Heart right ventricle (tissue), 16 donors: ENCODE measurements around the gene PKP1. TPM values are rescaled to one million over a fixed set of nuclear protein-coding genes. Genes with fewer than 3 reads are reported as not detected.

Experiments
- ATAC-seq, 8 donors: fragments of 200-7000 bp; cut with Tn5 transposase; one replicate each; pipeline ENCODE4 v1.9.1; 2020; ENCODE audit warnings: mild to moderate bottlenecking in 8 of 8, moderate library complexity in 8 of 8, moderate number of reproducible peaks in 1 of 8
- DNase-seq, 2 donors: peaks; one replicate each; pipeline ENCODE4 v3.0.0-alpha.2; 2020
- H3K27ac ChIP-seq, 10 donors: fragments of 200-600 bp; sonication (generic) in 2 of 10; one replicate each; pipeline versions ENCODE4 v1.5.0 to v1.8.0; 2020 to 2022; ENCODE audit warnings: mild to moderate bottlenecking in 3 of 10
- H3K27me3 ChIP-seq, 7 donors: fragments of 200-600 bp; one replicate each; pipeline ENCODE4 v1.8.0; 2021 to 2022; ENCODE audit warnings: mild to moderate bottlenecking in 2 of 7
- H3K36me3 ChIP-seq, 9 donors: fragments of 200-600 bp; sonication (generic) in 1 of 9; one replicate each; pipeline versions ENCODE4 v1.5.0 to v1.8.0; 2020 to 2022; ENCODE audit warnings: mild to moderate bottlenecking in 2 of 9
- H3K4me1 ChIP-seq, 9 donors: fragments of 200-600 bp; sonication (generic) in 1 of 9; one replicate each; pipeline versions ENCODE4 v1.5.0 to v1.8.0; 2020 to 2022; ENCODE audit warnings: mild to moderate bottlenecking in 4 of 9
- H3K4me3 ChIP-seq, 10 donors: fragments of 200-600 bp; sonication (generic) in 2 of 10; one replicate each; pipeline versions ENCODE4 v1.5.0 to v1.8.0; 2020 to 2022; ENCODE audit warnings: mild to moderate bottlenecking in 7 of 10, moderate library complexity in 2 of 10
- H3K9me3 ChIP-seq, 11 donors: fragments of 200-600 bp in 10 of 11; sonication (generic) in 2 of 11; one replicate each; pipeline versions ENCODE4 v1.5.0 to v1.8.0; 2013 to 2022; ENCODE audit warnings: mild to moderate bottlenecking in 2 of 11, control low read depth in 1 of 11, moderate library complexity in 1 of 11
- WGBS, 2 donors: extraction: QIAGEN DNeasy Blood & Tissue Kit; methylation state at CpG; one replicate each; pipeline ENCODE4 v1.1.7; 2013; ENCODE audit warnings: inconsistent platforms in 1 of 2; 5-methylcytosine and 5-hydroxymethylcytosine counted together
- intact Hi-C, 10 donors: fragments of 100-400 bp; cut with DNase I; formaldehyde crosslinking; loops; one replicate each; pipeline versions ENCODE4 v1.11.1 to v1.14.2; 2022
- polyA plus RNA-seq, 2 donors: library from polyadenylated mRNA; stranded (reverse); fragments of 200-250 nt; gene quantifications; one replicate each; pipeline ENCODE4 v1.2.3, GENCODE V29; 2013
- total RNA-seq, 10 donors: library from RNA; stranded (reverse); fragmentation: NEBNext Ultra II Directional in 3 of 10; extraction: Animal tissue kit (Norgen Biotek cat#: 25700) in 3 of 10; gene quantifications; one replicate each; pipeline versions ENCODE4 v1.2.1 to v1.2.4, GENCODE V29; 2021 to 2023
- TF ChIP-seq, protein P1 (sequence below), 9 donors: fragments of 200-600 bp; sonication (generic) in 2 of 9; IDR thresholded peaks; one replicate each; pipeline versions ENCODE4 v1.5.0 to v1.8.0; 2021 to 2022; ENCODE audit warnings: antibody characterized with exemption in 9 of 9, mild to moderate bottlenecking in 5 of 9, moderate library complexity in 1 of 9
- donor health status: Arrhythmogenic right ventricular cardiomyopathy.
- donor health status: ischemic (EF 13 %, LVEDD 7.1; RV severe dilation, severe dysfunction).
- donor health status: healthy with polysubstance abuse.
- donor health status: DM: no; HTN: yes; CAD: no.
- donor health status: DM: no; HTN: no; CAD: no.
- donor health status: ischemic (EF 25% LVEDD 6.9; RV normal size, moderate dysfunction).
- donor health status: ischemic (EF 25% LVEDD 5.7; RV mildly dilated, moderate dysfunction).
- donor health status: healthy.
- donor health status: DM: yes; HTN: yes; CAD: no.
- donor health status: Ischemic cardiomyopathy.
- donor health status: ischemic (EF 35%, LVEDD 5.7; RV mildly dilated, moderate dysfunction).
- donor health status: nonischemic (EF 11% LVEDD 7.7; RV severe dilation, severe dysfunction).
- donor health status: DM: yes; HTN: yes; CAD: no.
- donor health status: PGD.
- donor health status: ischemic (EF 29% LVEDD 5.4; RV normal size, mild dysfunction).
- donor health status: nonischemic (EF 23%, LVEDD 6.1; RV moderate dilation, normal function).

Gene PKP1
- total and polyA plus RNA-seq, 12 donors: 0.05 to 1.2 (median 0.33) TPM

GRCh38 chr1:201298396-201299381 lies 15.4 kb downstream of the PKP1 start:
- no peak for ATAC-seq
- Histone ChIP-seq H3K9me3 (no peaks in the 10 kb centered on the region), H3K4me1 (peaks cover 0 to 16% (median 7%) of the 10 kb centered on the region in 9 donors), H3K27ac (no peak overlapping the region), H3K4me3 (no peak overlapping the region), H3K36me3 (no peaks in the 10 kb centered on the region), H3K27me3 (peaks cover 0 to 6% (median 0%) of the 10 kb centered on the region in 7 donors)
- intact Hi-C loops: no loop called here
- WGBS, 2 donors: 85 to 86% methylated on average over 7 of the region's 7 CpGs
- DNase-seq: no peak
- TF ChIP-seq, protein P1, sequence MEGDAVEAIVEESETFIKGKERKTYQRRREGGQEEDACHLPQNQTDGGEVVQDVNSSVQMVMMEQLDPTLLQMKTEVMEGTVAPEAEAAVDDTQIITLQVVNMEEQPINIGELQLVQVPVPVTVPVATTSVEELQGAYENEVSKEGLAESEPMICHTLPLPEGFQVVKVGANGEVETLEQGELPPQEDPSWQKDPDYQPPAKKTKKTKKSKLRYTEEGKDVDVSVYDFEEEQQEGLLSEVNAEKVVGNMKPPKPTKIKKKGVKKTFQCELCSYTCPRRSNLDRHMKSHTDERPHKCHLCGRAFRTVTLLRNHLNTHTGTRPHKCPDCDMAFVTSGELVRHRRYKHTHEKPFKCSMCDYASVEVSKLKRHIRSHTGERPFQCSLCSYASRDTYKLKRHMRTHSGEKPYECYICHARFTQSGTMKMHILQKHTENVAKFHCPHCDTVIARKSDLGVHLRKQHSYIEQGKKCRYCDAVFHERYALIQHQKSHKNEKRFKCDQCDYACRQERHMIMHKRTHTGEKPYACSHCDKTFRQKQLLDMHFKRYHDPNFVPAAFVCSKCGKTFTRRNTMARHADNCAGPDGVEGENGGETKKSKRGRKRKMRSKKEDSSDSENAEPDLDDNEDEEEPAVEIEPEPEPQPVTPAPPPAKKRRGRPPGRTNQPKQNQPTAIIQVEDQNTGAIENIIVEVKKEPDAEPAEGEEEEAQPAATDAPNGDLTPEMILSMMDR (IDR thresholded peaks at IDR 0.05): no peak

- peak; percentile 28 to 51 for DNase-seq
- TF ChIP-seq, protein P1 (IDR thresholded peaks at IDR 0.05): no peak
- Histone ChIP-seq H3K9me3 (no peaks in the 10 kb centered on the region), H3K27ac (no peak overlapping the region), H3K27me3 (peaks cover 0 to 6% (median 0%) of the 10 kb centered on the region in 7 donors), H3K4me1 (peaks cover 0 to 16% (median 7%) of the 10 kb centered on the region in 9 donors), H3K36me3 (no peaks in the 10 kb centered on the region), H3K4me3 (no peak overlapping the region)
- intact Hi-C loops: no loop called here
- WGBS, 2 donors: 66 to 80% methylated on average over 6 of the region's 6 CpGs
- ATAC-seq: peak; percentile 36 to 93 (median 86)
These were observed 16.7 kb downstream of the PKP1 start for GRCh38 chr1:201299968-201300367.

DNA sequence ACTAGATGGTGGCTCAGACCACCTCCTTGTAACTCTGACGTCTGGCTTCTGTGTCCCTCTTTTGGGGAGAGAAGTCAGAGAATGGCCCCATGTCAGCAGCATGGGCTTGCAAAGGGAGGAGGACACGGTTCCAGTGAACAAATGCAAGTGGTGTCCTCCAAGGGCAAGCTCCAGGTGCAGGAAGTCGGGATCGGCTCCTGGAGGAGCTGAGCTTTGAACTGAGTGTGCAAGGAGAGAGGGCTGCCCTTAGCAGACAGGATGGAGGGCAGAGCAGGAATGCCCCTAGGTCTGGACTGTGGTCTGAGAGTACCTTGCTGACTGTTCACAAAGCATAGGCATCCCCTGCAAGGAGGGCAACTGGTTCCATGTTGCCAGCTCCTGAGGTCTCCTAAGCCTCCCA lies 17.3 kb downstream of the PKP1 start:
- WGBS, 2 donors: 88 to 90% methylated on average over 4 of the region's 4 CpGs
- H3K9me3 ChIP-seq: no peaks in the 10 kb centered on the region
- H3K27ac ChIP-seq: no peak overlapping the region
- ATAC-seq (no peak), DNase-seq (no peak)
- no peak overlapping the region for H3K4me3 ChIP-seq
- intact Hi-C loops: no loop called here
- peaks cover 0 to 8% (median 0%) of the 10 kb centered on the region in 7 donors for H3K27me3 ChIP-seq
- H3K4me1 ChIP-seq: peaks cover 0 to 16% (median 7%) of the 10 kb centered on the region in 9 donors
- TF ChIP-seq, protein P1 (IDR thresholded peaks at IDR 0.05): no peak
- H3K36me3 ChIP-seq: no peaks in the 10 kb centered on the region

DNA sequence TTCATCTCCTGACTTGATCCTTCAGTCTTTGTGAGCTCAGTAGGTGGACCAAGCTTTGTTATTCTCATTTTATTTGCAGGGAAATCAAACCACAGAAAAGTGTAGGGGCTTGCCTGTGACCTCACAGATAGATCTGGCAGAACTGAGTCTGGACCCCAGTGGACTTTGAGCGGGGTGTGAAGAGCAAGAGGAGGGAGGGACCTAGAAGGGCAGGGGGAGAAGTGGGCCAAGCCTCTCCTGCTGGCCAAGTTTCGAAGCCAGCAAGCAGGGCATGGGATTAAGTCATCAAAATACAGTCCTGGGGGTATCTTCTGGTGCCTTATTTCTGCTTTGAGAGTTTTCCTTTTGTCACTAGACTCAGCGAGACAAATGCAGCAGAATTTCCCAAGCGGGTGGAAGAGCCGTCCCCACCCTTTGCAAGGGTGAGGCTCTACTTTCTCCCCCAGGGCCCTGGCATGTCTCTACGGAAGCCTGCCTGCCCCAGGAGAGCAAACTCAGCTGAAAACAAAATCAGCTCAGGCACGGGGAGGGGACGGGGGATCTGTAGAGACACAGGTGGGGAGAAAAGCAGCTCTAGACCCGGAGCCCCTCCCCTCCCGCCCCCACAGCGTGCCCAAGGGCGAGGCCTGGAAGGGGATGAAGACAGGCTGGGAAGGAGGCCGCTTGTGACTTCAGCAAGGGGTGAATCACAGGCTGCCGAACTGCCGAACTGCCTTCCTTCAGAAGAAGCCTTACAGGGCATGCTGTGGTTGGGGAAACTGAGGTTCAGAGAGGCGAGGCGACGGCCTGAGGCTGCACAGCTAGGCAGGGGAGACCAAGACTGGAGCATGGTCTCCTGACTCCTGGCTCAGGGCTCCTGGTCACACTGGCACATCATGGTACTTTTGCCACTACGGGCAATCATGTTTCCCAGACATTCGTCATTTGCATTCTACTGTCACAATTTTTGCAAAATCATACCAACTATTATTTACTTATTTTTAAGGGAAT lies 19.2 kb downstream of the PKP1 start:
- no peak overlapping the region for H3K27ac ChIP-seq
- DNase-seq (no peak), ATAC-seq (no peak)
- intact Hi-C loops: no loop called here
- H3K27me3 ChIP-seq: peaks cover 0 to 8% (median 0%) of the 10 kb centered on the region in 7 donors
- WGBS, 2 donors: 71 to 85% methylated on average over 20 of the region's 20 CpGs
- TF ChIP-seq, protein P1 (IDR thresholded peaks at IDR 0.05): no peak
- no peaks in the 10 kb centered on the region for H3K9me3 ChIP-seq
- no peak overlapping the region for H3K4me3 ChIP-seq
- H3K4me1 ChIP-seq: peaks cover 0 to 16% (median 7%) of the 10 kb centered on the region in 9 donors
- H3K36me3 ChIP-seq: no peaks in the 10 kb centered on the region
